DOHH2 (cell line): ENCODE measurements around the gene CAMK2D.
"Not testable (repeated sequence)": the region's sequence is repeated elsewhere in the genome, so short reads cannot be mapped to it uniquely, and the experiment has no call there.

Source experiments
- EZH2phosphoT487 ChIP-seq: fragments of 200-600 bp; sonication (generic); IDR thresholded peaks from 2 replicates; pipeline ENCODE4 v1.6.1; 2017; ENCODE audit warnings: borderline replicate concordance, mild to moderate bottlenecking, antibody characterized with exemption, low read length, moderate library complexity, mixed read lengths
- TF ChIP-seq, protein P1 (sequence below): fragments of 200-600 bp; sonication (generic); IDR thresholded peaks from one replicate; pipeline ENCODE4 v1.5.1; 2014; ENCODE audit warnings: antibody characterized with exemption, mild to moderate bottlenecking, low read depth, low read length; ENCODE audit not compliant: poor library complexity, severe bottlenecking

- TF ChIP-seq, protein P1, sequence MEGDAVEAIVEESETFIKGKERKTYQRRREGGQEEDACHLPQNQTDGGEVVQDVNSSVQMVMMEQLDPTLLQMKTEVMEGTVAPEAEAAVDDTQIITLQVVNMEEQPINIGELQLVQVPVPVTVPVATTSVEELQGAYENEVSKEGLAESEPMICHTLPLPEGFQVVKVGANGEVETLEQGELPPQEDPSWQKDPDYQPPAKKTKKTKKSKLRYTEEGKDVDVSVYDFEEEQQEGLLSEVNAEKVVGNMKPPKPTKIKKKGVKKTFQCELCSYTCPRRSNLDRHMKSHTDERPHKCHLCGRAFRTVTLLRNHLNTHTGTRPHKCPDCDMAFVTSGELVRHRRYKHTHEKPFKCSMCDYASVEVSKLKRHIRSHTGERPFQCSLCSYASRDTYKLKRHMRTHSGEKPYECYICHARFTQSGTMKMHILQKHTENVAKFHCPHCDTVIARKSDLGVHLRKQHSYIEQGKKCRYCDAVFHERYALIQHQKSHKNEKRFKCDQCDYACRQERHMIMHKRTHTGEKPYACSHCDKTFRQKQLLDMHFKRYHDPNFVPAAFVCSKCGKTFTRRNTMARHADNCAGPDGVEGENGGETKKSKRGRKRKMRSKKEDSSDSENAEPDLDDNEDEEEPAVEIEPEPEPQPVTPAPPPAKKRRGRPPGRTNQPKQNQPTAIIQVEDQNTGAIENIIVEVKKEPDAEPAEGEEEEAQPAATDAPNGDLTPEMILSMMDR: not testable (repeated sequence)
- TF ChIP-seq EZH2phosphoT487: not testable (repeated sequence)
Measured at GRCh38 chr4:113705097-113705496, 56.4 kb downstream of the CAMK2D start.
